ENCODE data around the gene CEP63.

DNA sequence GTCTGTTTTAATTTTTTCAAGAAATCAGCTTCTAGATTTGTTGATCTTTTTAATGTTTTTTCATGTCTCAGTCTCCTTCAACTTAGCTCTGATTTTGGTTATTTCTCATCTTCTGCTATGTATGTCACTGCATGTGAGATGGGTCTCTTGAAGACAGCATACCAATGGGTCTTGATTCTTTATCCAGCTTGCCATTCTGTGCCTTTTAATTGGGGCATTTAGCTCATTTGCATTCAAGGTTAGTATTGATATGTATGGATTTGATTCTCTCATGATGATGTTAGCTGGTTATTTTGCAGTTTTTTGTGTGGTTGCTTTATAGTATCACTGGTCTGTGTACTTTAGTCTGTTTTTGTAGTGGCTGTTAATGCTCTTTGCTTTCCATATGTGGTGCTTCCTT is 39.4 kb downstream of the CEP63 start:
- TF ChIP-seq, protein P1, sequence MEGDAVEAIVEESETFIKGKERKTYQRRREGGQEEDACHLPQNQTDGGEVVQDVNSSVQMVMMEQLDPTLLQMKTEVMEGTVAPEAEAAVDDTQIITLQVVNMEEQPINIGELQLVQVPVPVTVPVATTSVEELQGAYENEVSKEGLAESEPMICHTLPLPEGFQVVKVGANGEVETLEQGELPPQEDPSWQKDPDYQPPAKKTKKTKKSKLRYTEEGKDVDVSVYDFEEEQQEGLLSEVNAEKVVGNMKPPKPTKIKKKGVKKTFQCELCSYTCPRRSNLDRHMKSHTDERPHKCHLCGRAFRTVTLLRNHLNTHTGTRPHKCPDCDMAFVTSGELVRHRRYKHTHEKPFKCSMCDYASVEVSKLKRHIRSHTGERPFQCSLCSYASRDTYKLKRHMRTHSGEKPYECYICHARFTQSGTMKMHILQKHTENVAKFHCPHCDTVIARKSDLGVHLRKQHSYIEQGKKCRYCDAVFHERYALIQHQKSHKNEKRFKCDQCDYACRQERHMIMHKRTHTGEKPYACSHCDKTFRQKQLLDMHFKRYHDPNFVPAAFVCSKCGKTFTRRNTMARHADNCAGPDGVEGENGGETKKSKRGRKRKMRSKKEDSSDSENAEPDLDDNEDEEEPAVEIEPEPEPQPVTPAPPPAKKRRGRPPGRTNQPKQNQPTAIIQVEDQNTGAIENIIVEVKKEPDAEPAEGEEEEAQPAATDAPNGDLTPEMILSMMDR (conservative IDR thresholded peaks at IDR 0.05; ENCODE audit: low read depth in 2 of 2), result no peak
- no peak for TF ChIP-seq POLR2AphosphoS5 (IDR thresholded peaks at IDR 0.05; ENCODE audit: low read depth)
- no peak for TF ChIP-seq EZH2 (IDR thresholded peaks at IDR 0.05; ENCODE audit: low read depth, unreplicated experiment)
- TF ChIP-seq ZNF114 (CRISPR knock-in tag; IDR thresholded peaks at IDR 0.05), result no peak
- TF ChIP-seq, protein P2, sequence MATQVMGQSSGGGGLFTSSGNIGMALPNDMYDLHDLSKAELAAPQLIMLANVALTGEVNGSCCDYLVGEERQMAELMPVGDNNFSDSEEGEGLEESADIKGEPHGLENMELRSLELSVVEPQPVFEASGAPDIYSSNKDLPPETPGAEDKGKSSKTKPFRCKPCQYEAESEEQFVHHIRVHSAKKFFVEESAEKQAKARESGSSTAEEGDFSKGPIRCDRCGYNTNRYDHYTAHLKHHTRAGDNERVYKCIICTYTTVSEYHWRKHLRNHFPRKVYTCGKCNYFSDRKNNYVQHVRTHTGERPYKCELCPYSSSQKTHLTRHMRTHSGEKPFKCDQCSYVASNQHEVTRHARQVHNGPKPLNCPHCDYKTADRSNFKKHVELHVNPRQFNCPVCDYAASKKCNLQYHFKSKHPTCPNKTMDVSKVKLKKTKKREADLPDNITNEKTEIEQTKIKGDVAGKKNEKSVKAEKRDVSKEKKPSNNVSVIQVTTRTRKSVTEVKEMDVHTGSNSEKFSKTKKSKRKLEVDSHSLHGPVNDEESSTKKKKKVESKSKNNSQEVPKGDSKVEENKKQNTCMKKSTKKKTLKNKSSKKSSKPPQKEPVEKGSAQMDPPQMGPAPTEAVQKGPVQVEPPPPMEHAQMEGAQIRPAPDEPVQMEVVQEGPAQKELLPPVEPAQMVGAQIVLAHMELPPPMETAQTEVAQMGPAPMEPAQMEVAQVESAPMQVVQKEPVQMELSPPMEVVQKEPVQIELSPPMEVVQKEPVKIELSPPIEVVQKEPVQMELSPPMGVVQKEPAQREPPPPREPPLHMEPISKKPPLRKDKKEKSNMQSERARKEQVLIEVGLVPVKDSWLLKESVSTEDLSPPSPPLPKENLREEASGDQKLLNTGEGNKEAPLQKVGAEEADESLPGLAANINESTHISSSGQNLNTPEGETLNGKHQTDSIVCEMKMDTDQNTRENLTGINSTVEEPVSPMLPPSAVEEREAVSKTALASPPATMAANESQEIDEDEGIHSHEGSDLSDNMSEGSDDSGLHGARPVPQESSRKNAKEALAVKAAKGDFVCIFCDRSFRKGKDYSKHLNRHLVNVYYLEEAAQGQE (IDR thresholded peaks at IDR 0.05; ENCODE audit: unreplicated experiment), result no peak
- TF ChIP-seq NANOG (IDR thresholded peaks at IDR 0.05; ENCODE audit: borderline replicate concordance), result no peak
- no peak for TF ChIP-seq JUNB (IDR thresholded peaks at IDR 0.05; ENCODE audit: unreplicated experiment)
- no peak for TF ChIP-seq ETS1 (IDR thresholded peaks at IDR 0.05)
- no peak for TF ChIP-seq EZH2phosphoT487 (IDR thresholded peaks at IDR 0.05; ENCODE audit: unreplicated experiment)
- TF ChIP-seq CREB1 (CRISPR knock-in tag; IDR thresholded peaks at IDR 0.05; ENCODE audit: low read depth), result no peak
- TF ChIP-seq STAT1 (IDR thresholded peaks at IDR 0.05; ENCODE audit: unreplicated experiment), result no peak
- TF ChIP-seq, protein P3, sequence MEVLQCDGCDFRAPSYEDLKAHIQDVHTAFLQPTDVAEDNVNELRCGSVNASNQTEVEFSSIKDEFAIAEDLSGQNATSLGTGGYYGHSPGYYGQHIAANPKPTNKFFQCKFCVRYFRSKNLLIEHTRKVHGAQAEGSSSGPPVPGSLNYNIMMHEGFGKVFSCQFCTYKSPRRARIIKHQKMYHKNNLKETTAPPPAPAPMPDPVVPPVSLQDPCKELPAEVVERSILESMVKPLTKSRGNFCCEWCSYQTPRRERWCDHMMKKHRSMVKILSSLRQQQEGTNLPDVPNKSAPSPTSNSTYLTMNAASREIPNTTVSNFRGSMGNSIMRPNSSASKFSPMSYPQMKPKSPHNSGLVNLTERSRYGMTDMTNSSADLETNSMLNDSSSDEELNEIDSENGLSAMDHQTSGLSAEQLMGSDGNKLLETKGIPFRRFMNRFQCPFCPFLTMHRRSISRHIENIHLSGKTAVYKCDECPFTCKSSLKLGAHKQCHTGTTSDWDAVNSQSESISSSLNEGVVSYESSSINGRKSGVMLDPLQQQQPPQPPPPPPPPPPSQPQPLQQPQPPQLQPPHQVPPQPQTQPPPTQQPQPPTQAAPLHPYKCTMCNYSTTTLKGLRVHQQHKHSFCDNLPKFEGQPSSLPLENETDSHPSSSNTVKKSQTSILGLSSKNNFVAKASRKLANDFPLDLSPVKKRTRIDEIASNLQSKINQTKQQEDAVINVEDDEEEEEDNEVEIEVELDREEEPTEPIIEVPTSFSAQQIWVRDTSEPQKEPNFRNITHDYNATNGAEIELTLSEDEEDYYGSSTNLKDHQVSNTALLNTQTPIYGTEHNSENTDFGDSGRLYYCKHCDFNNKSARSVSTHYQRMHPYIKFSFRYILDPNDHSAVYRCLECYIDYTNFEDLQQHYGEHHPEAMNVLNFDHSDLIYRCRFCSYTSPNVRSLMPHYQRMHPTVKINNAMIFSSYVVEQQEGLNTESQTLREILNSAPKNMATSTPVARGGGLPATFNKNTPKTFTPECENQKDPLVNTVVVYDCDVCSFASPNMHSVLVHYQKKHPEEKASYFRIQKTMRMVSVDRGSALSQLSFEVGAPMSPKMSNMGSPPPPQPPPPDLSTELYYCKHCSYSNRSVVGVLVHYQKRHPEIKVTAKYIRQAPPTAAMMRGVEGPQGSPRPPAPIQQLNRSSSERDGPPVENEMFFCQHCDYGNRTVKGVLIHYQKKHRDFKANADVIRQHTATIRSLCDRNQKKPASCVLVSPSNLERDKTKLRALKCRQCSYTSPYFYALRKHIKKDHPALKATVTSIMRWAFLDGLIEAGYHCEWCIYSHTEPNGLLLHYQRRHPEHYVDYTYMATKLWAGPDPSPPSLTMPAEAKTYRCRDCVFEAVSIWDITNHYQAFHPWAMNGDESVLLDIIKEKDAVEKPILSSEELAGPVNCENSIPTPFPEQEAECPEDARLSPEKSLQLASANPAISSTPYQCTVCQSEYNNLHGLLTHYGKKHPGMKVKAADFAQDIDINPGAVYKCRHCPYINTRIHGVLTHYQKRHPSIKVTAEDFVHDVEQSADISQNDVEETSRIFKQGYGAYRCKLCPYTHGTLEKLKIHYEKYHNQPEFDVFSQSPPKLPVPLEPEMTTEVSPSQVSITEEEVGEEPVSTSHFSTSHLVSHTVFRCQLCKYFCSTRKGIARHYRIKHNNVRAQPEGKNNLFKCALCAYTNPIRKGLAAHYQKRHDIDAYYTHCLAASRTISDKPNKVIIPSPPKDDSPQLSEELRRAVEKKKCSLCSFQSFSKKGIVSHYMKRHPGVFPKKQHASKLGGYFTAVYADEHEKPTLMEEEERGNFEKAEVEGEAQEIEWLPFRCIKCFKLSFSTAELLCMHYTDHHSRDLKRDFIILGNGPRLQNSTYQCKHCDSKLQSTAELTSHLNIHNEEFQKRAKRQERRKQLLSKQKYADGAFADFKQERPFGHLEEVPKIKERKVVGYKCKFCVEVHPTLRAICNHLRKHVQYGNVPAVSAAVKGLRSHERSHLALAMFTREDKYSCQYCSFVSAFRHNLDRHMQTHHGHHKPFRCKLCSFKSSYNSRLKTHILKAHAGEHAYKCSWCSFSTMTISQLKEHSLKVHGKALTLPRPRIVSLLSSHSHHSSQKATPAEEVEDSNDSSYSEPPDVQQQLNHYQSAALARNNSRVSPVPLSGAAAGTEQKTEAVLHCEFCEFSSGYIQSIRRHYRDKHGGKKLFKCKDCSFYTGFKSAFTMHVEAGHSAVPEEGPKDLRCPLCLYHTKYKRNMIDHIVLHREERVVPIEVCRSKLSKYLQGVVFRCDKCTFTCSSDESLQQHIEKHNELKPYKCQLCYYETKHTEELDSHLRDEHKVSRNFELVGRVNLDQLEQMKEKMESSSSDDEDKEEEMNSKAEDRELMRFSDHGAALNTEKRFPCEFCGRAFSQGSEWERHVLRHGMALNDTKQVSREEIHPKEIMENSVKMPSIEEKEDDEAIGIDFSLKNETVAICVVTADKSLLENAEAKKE (CRISPR knock-in tag; IDR thresholded peaks at IDR 0.05), result no peak
- TF ChIP-seq ZNF331 (CRISPR knock-in tag; IDR thresholded peaks at IDR 0.05; ENCODE audit: low read depth), result no peak
